Measurements from ENCODE around the gene TFF1. TPM values are rescaled to one million over a fixed set of nuclear protein-coding genes. Genes with fewer than 3 reads are reported as not detected.
A peak's percentile ranks its signal among the peaks of the same experiment; 100 is the strongest.

The TFF1 gene
- total and polyA plus RNA-seq, 2 of the 4 experiments (the other 2 are of a cell fraction) = not detected

- H3K4me2 ChIP-seq (ENCODE audit: low read depth, low read length) = no peak within 1 kb of the TSS
- no CpG with 5 or more reads among the region's 15 CpGs for WGBS, 2 experiments (ENCODE audit: extremely low coverage in 2 of 2, insufficient read length in 1 of 2)
- no peak within 1 kb of the TSS for H3K14ac ChIP-seq (replicated peaks; ENCODE audit: low read depth, low read length)
- ATAC-seq (ENCODE audit: low read depth) = no peak
- no peaks in the 10 kb centered on the region for H3K4me1 ChIP-seq (ENCODE audit: control insufficient read depth, insufficient read depth, low read length)
- H3K23ac ChIP-seq (ENCODE audit: low read depth, low read length) = no peak within 1 kb of the TSS
- H2AFZ ChIP-seq (replicated peaks; ENCODE audit: low read length, poor library complexity) = peak within 1 kb of the TSS; percentile 56
- no peaks in the 10 kb centered on the region for H3K36me3 ChIP-seq (ENCODE audit: control insufficient read depth, insufficient read depth, low read length)
- no peak within 1 kb of the TSS for H3K4ac ChIP-seq (ENCODE audit: low read depth, low read length)
- no peak within 1 kb of the TSS for H4K5ac ChIP-seq (ENCODE audit: low read depth, low read length)
- H2AK5ac ChIP-seq (ENCODE audit: low read depth, low read length) = no peak within 1 kb of the TSS
- H2BK15ac ChIP-seq (ENCODE audit: low read depth, low read length) = no peak within 1 kb of the TSS
- no peak within 1 kb of the TSS for H2BK120ac ChIP-seq (ENCODE audit: low read depth, low read length)
- ChIA-PET CTCF (no interaction called here), POLR2A (ENCODE audit: unreplicated experiment) (no interaction called here)
- no peak within 1 kb of the TSS for H4K91ac ChIP-seq (ENCODE audit: insufficient read depth, low read depth, low read length)
- H4K20me1 ChIP-seq (ENCODE audit: insufficient read depth, low read length) = no peaks in the 10 kb centered on the region; the same call in 1 of the 2 replicates
- H4K8ac ChIP-seq (ENCODE audit: low read depth in 2 of 2, low read length in 2 of 2) = no peak within 1 kb of the TSS
- no peaks in the 10 kb centered on the region for H3K9me1 ChIP-seq (ENCODE audit: insufficient read depth, low read length)
- H3K18ac ChIP-seq (ENCODE audit: low read depth, low read length) = no peak within 1 kb of the TSS
- BruUV-seq (replicated peaks) = no TSS peak
- TF ChIP-seq RFX5 (IDR thresholded peaks at IDR 0.05; ENCODE audit: low read depth, low read length) (no peak), CTCF (conservative IDR thresholded peaks at IDR 0.05; ENCODE audit: low read depth, low read length) (no peak)
- H3K27ac ChIP-seq (ENCODE audit: insufficient read depth, low read length) = no peak within 1 kb of the TSS
- no peak within 1 kb of the TSS for H2BK20ac ChIP-seq (ENCODE audit: low read depth, low read length)
- no peaks in the 10 kb centered on the region for H3K79me1 ChIP-seq (ENCODE audit: low read depth in 1 of 2, low read length in 2 of 2)
- H2AK9ac ChIP-seq (replicated peaks; ENCODE audit: low read depth, low read length, poor library complexity) = peak within 1 kb of the TSS; percentile 48
- peaks cover 47% of the 10 kb centered on the region for H3K27me3 ChIP-seq (ENCODE audit: control insufficient read depth, insufficient read depth, low read length)
- H3K9me3 ChIP-seq (ENCODE audit: control insufficient read depth, insufficient read depth, low read length) = no peaks in the 10 kb centered on the region
- no peak within 1 kb of the TSS for H3K4me3 ChIP-seq (ENCODE audit: insufficient read depth, low read depth, low read length)
- no peak within 1 kb of the TSS for H3K56ac ChIP-seq (ENCODE audit: extremely low read depth, insufficient read depth, low read length)
- H3K9ac ChIP-seq (ENCODE audit: low read depth, low read length) = no peak within 1 kb of the TSS
- intact Hi-C loops (cut with micrococcal nuclease) = no loop called here
- in situ Hi-C loops (cut with MboI; ENCODE audit: low sequenced_read_pairs) = no loop called here
- DNase-seq = no peak
- no peak within 1 kb of the TSS for H2BK5ac ChIP-seq (ENCODE audit: low read depth, low read length, poor library complexity, severe bottlenecking)
- dilution Hi-C loops (cut with HindIII; ENCODE audit: low sequenced_read_pairs, unreplicated experiment) = no loop called here
These were observed 50.9 kb downstream of the TFF1 start, which contains the start of gene TFF3 for GRCh38 chr21:42315296-42315891. TSS of gene TFF3 (minus strand) at chr21:42315409. CDS start at chr21:42315374, 35 bp downstream.
